CD14-positive monocyte (primary cell): ENCODE measurements around the gene CD14. TPM values are rescaled to one million over a fixed set of nuclear protein-coding genes. Genes with fewer than 3 reads are reported as not detected.
A peak's percentile ranks its signal among the peaks of the same experiment; 100 is the strongest.

Experiments used
- DNase-seq, 3 donors: peaks; one replicate each; pipeline ENCODE4 v3.0.0-alpha.2; 2011 to 2022
- H2AFZ ChIP-seq: 2 replicates; pipeline ENCODE4 v1.6.0; 2012; ENCODE audit warnings: mild to moderate bottlenecking, low read depth, low read length, inconsistent platforms; ENCODE audit not compliant: insufficient read depth, poor library complexity, severe bottlenecking
- H3K27ac ChIP-seq, 2 donors: 1 replicate in 1 of 2; 2 replicates in 1 of 2; pipeline ENCODE4 v1.5.1; 2012 to 2013; ENCODE audit warnings: low read length in 2 of 2, control low read depth in 1 of 2, inconsistent platforms in 1 of 2, low read depth in 1 of 2, mild to moderate bottlenecking in 1 of 2
- H3K27me3 ChIP-seq, 2 donors: one replicate each; pipeline versions ENCODE4 v1.6.0 to v1.6.1; 2011 to 2013; ENCODE audit warnings: low read length in 2 of 2; ENCODE audit not compliant: control insufficient read depth in 2 of 2, insufficient read depth in 2 of 2
- H3K36me3 ChIP-seq, 2 donors: replicated peaks in 1 of 2; 1 replicate in 1 of 2; 2 replicates in 1 of 2; pipeline versions ENCODE4 v1.5.1 to v1.6.1; 2012 to 2013; ENCODE audit warnings: low read length in 2 of 2, control low read depth in 1 of 2, inconsistent platforms in 1 of 2, mild to moderate bottlenecking in 1 of 2; ENCODE audit not compliant: insufficient read depth in 2 of 2, control insufficient read depth in 1 of 2
- H3K4me1 ChIP-seq, 2 donors: 1 replicate in 1 of 2; 2 replicates in 1 of 2; pipeline versions ENCODE4 v1.5.1 to v1.6.1; 2012 to 2013; ENCODE audit warnings: low read length in 2 of 2, control low read depth in 1 of 2, inconsistent platforms in 1 of 2, mild to moderate bottlenecking in 1 of 2, moderate library complexity in 1 of 2; ENCODE audit not compliant: insufficient read depth in 2 of 2, control insufficient read depth in 1 of 2
- H3K4me2 ChIP-seq: replicated peaks from 2 replicates; pipeline ENCODE3; 2012; ENCODE audit warnings: low read length, moderate library complexity, mild to moderate bottlenecking; ENCODE audit not compliant: poor library complexity, severe bottlenecking; ENCODE audit errors: extremely low read depth
- H3K4me3 ChIP-seq, 3 experiments: fragments of 200-600 bp in 1 of 3; sonication (generic) in 1 of 3; replicated peaks in 1 of 3; 1 replicate in 2 of 3; 2 replicates in 1 of 3; pipeline ENCODE4 v1.5.1; 2011 to 2013; ENCODE audit warnings: low read length in 3 of 3, mild to moderate bottlenecking in 3 of 3, control low read depth in 2 of 3, low read depth in 2 of 3, inconsistent platforms in 1 of 3, moderate library complexity in 1 of 3
- H3K79me2 ChIP-seq: 2 replicates; pipeline ENCODE4 v1.6.0; 2012; ENCODE audit warnings: mild to moderate bottlenecking, control low read depth, inconsistent platforms, low read length, moderate library complexity; ENCODE audit not compliant: insufficient read depth
- H3K9ac ChIP-seq: 2 replicates; pipeline ENCODE4 v1.6.0; 2017; ENCODE audit warnings: low read length, mild to moderate bottlenecking; ENCODE audit not compliant: insufficient read depth, poor library complexity, severe bottlenecking
- H3K9me3 ChIP-seq, 2 donors: replicated peaks in 1 of 2; 1 replicate in 1 of 2; 2 replicates in 1 of 2; pipeline versions ENCODE4 v1.5.1 to v1.6.1; 2012 to 2013; ENCODE audit warnings: low read length in 2 of 2, control low read depth in 1 of 2; ENCODE audit not compliant: control insufficient read depth in 1 of 2, insufficient read depth in 1 of 2
- H4K20me1 ChIP-seq: 2 replicates; pipeline ENCODE4 v1.6.0; 2012; ENCODE audit warnings: mild to moderate bottlenecking, low read length, control low read depth, moderate library complexity; ENCODE audit not compliant: insufficient read depth
- H3K27ac Mint-ChIP-seq, 7 donors: one replicate each; pipeline ENCODE4 v1.8.0; 2020; ENCODE audit warnings: mild to moderate bottlenecking in 7 of 7, mixed read lengths in 7 of 7, moderate library complexity in 6 of 7, inconsistent platforms in 2 of 7
- H3K27me3 Mint-ChIP-seq, 3 donors: one replicate each; pipeline ENCODE4 v1.8.0; 2021 to 2022; ENCODE audit warnings: low read depth in 3 of 3, mild to moderate bottlenecking in 3 of 3, mixed read lengths in 3 of 3, moderate library complexity in 3 of 3, inconsistent platforms in 1 of 3
- H3K36me3 Mint-ChIP-seq, 2 donors: one replicate each; pipeline ENCODE4 v1.8.0; 2020; ENCODE audit warnings: mixed read lengths in 2 of 2, inconsistent platforms in 1 of 2, mild to moderate bottlenecking in 1 of 2
- H3K4me1 Mint-ChIP-seq: one replicate; pipeline ENCODE4 v1.8.0; 2020; ENCODE audit warnings: mild to moderate bottlenecking, mixed read lengths
- H3K4me3 Mint-ChIP-seq, 2 donors: one replicate each; pipeline ENCODE4 v1.8.0; 2020; ENCODE audit warnings: mild to moderate bottlenecking in 2 of 2, mixed read lengths in 2 of 2, moderate library complexity in 1 of 2
- H3K9me3 Mint-ChIP-seq, 7 donors: one replicate each; pipeline ENCODE4 v1.8.0; 2020 to 2022; ENCODE audit warnings: mixed read lengths in 7 of 7, mild to moderate bottlenecking in 6 of 7, moderate library complexity in 6 of 7, inconsistent platforms in 2 of 7
- CTCF ChIP-seq: fragments of 200-600 bp; IDR thresholded peaks from one replicate; pipeline ENCODE4 v1.8.0; 2022; ENCODE audit warnings: antibody characterized with exemption, mild to moderate bottlenecking
- WGBS: methylation state at CpG from one replicate; pipeline ENCODE4 v1.1.5; 2013; ENCODE audit warnings: missing lambda C conversion rate; ENCODE audit not compliant: insufficient coverage; 5-methylcytosine and 5-hydroxymethylcytosine counted together
- intact Hi-C, 2 donors: fragments of 100-400 bp; cut with micrococcal nuclease; formaldehyde crosslinking; loops; one replicate each; pipeline versions ENCODE4 v1.15.0 to v1.15.1; 2023
- polyA plus RNA-seq, 3 donors: library from polyadenylated mRNA; depleted of rRNA in 1 of 3; unstranded in 2 of 3; stranded (reverse) in 1 of 3; fragments of 300-500 nt in 2 of 3; fragments of >200 nt in 1 of 3; fragmentation: Illumina TruSeq in 2 of 3; gene quantifications; 1 replicate in 2 of 3; 2 replicates in 1 of 3; pipeline ENCODE4 v1.2.3, GENCODE V29; 2012 to 2021

The CD14 gene
- polyA plus RNA-seq, 3 donors, result 1,687 to 3,095 (median 2,434) TPM

- TF ChIP-seq CTCF, result no peak
- Histone ChIP-seq H3K4me3 (peak overlapping the region; percentile 76 to 98 (median 97)), H2AFZ (peak overlapping the region; percentile 15), H3K27ac (peak overlapping the region; percentile 96 to 97), H3K9ac (peak overlapping the region; percentile 89), H3K79me2 (peaks cover 55% of the 10 kb centered on the region), H4K20me1 (peaks cover 31% of the 10 kb centered on the region), H3K4me2 (peak overlapping the region; percentile 100), H3K27me3 (no peaks in the 10 kb centered on the region), H3K9me3 (peaks cover 0 to 10% of the 10 kb centered on the region in 2 donors), H3K36me3 (peaks cover 14 to 24% of the 10 kb centered on the region in 2 donors), H3K4me1 (peaks cover 30 to 62% of the 10 kb centered on the region in 2 donors)
- H3K4me3 Mint-ChIP-seq, result peak overlapping the region; percentile 92 to 100
- peaks cover 33 to 51% of the 10 kb centered on the region in 2 donors for H3K36me3 Mint-ChIP-seq
- peaks cover 4 to 17% (median 12%) of the 10 kb centered on the region in 7 donors for H3K9me3 Mint-ChIP-seq
- peaks cover 55% of the 10 kb centered on the region for H3K4me1 Mint-ChIP-seq
- intact Hi-C loops, result loop anchor here (5.0 kb wide), 1 partner anchor 34 kb away; no protein-coding TSS in a partner anchor
- H3K27ac Mint-ChIP-seq, result peak overlapping the region; percentile 97 to 99 (median 98)
- H3K27me3 Mint-ChIP-seq, result peaks cover 0 to 4% (median 0%) of the 10 kb centered on the region in 3 donors
- WGBS, result no CpG with 5 or more reads among the region's 4 CpGs
- DNase-seq, result peak; percentile 80 to 94 (median 91)
Measured at GRCh38 chr5:140631036-140631417, 1.9 kb downstream of the CD14 start.

GRCh38 chr5:140630292-140631035 lies 2.5 kb downstream of the CD14 start:
- Mint-ChIP-seq H3K4me1 (peaks cover 59% of the 10 kb centered on the region), H3K4me3 (peak overlapping the region; percentile 92 to 100), H3K27ac (peak overlapping the region; percentile 97 to 99 (median 98)), H3K36me3 (peaks cover 35 to 51% of the 10 kb centered on the region in 2 donors), H3K27me3 (peaks cover 0 to 2% (median 0%) of the 10 kb centered on the region in 3 donors), H3K9me3 (peaks cover 4 to 17% (median 12%) of the 10 kb centered on the region in 7 donors)
- H3K9ac ChIP-seq, result peak overlapping the region; percentile 89
- H2AFZ ChIP-seq, result peak overlapping the region; percentile 15
- H3K9me3 ChIP-seq, result peaks cover 0 to 10% of the 10 kb centered on the region in 2 donors
- WGBS, result no CpG with 5 or more reads among the region's 2 CpGs
- peaks cover 14 to 24% of the 10 kb centered on the region in 2 donors for H3K36me3 ChIP-seq
- H3K27ac ChIP-seq, result peak overlapping the region; percentile 96 to 97
- H4K20me1 ChIP-seq, result peaks cover 31% of the 10 kb centered on the region
- H3K4me1 ChIP-seq, result peaks cover 30 to 59% of the 10 kb centered on the region in 2 donors
- DNase-seq, result peak in 2 of 3 donors; percentile 61 to 76
- peak overlapping the region; percentile 100 for H3K4me2 ChIP-seq
- H3K4me3 ChIP-seq, result peak overlapping the region; percentile 76 to 98 (median 97)
- no peak for TF ChIP-seq CTCF
- intact Hi-C loops, result loop anchor here (5.0 kb wide), 1 partner anchor 33 kb away; no protein-coding TSS in a partner anchor
- H3K27me3 ChIP-seq, result no peaks in the 10 kb centered on the region
- H3K79me2 ChIP-seq, result peaks cover 55% of the 10 kb centered on the region
